SH-SY5Y (cell line): ENCODE data around the gene TEAD1.

Experiments
- GATA2 ChIP-seq: IDR thresholded peaks from 2 replicates; pipeline ENCODE4 v1.6.1; 2011; ENCODE audit warnings: mild to moderate bottlenecking, low read depth, low read length
- GATA3 ChIP-seq: IDR thresholded peaks from 2 replicates; pipeline ENCODE4 v1.6.1; 2011; ENCODE audit warnings: low read depth, mild to moderate bottlenecking, low read length, moderate library complexity

DNA sequence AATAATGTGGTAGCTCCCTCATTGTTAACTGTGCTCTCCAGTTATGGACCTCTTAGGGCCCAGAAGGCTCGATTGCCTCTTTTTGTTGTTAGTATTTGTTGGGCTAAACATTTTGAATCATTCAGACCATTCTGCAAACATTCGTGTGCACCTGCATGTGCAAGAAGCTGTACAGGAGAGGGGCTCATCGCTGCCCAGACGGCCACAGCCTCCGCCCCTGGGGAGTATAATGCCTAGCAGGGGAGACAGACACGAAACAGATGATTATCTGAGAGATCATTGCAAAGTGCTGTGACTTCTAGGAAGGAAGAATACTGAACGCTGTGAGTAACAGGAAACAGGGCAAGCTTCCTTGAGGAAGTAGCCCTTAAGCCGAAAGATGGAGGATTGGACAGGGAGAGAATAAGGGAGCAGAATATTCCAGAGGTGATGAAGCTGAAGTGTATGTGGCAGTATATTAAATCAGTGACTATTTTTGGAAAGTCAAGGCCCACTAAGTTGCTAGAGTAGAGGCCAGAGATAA, 211.6 kb downstream of the TEAD1 start:
- TF ChIP-seq GATA3 (no peak), GATA2 (peak; percentile 55; the same call in 1 of the 2 replicates)
